HG03159 (cell line): ENCODE results near the gene PLD3.
"Not testable (repeated sequence)": the region's sequence is repeated elsewhere in the genome, so short reads cannot be mapped to it uniquely, and the experiment has no call there.

Experiments
- ATAC-seq: cut with Tn5 transposase; IDR thresholded peaks from one replicate; pipeline ENCODE4 v1.9.1; 2021; ENCODE audit warnings: mild to moderate bottlenecking, moderate library complexity; ENCODE audit not compliant: unreplicated experiment

Gene PLD3

GRCh38 chr19:40360708-40361241, 12.3 kb downstream of the PLD3 start:
- ATAC-seq, result no peak

DNA sequence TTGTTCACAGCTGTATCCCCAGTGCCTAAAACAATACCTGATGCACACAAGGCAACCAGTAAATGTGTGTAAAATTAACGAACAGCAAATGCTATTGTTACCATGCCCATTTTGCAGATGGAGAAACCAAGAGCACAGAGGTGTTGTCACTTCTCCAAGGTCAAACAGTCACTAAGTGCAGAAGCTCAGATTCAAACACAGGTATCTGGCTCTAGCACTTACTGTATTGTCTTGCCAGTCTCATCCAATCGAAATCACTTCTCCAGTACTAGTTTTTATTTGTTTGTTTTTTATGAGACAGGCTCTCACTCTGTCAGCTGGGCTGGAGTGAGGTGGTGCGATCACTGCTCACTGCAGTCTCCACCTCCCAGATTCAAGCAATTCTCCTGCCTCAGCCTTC, 13.7 kb downstream of the PLD3 start:
- ATAC-seq, result no peak

DNA sequence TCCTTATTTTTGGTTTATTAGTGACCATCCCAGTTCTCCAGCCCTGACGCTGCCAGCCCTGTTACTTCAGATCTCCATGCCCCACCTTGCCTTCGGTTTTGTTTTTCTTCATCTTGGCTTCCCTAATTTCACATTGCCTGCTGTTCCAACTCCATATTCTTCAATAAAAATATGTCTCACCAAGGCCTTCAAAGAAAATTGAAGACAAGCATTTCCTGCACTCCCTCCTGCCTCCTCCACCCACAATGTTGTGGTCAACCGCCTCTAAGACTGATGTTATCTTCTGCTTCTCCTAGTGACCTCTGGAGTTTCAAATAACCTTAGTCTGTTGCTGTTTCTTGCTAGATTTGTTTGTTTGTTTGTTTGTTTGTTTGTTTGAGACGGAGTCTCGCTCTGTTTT, 14.6 kb downstream of the PLD3 start:
- no peak for ATAC-seq

DNA sequence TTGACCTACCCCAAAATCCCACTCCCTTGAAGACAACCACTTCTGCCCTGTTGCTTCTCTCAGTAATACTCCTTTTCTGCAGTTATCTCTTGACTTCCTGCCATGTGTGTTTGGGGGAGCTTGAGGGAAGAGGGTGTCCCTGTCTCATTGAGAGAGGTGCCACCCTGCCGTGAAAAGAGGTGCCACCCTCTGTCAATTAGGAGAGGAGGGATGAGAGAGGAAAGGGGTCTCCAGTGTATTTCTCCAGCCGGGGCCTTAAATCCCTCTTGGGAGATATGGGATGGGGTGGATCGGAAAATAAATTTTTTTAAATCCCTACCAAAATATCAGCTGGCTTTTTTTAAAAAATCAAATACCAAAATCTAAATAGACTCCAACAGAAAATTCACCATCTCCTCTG, 16.5 kb downstream of the PLD3 start:
- ATAC-seq, result no peak

- no peak for ATAC-seq
Measured at GRCh38 chr19:40365613-40366401, 17.3 kb downstream of the PLD3 start.

- ATAC-seq, result no peak
Measured at GRCh38 chr19:40366697-40367561, 18.4 kb downstream of the PLD3 start.

- ATAC-seq, result no peak
Measured at GRCh38 chr19:40367577-40368434, 19.3 kb downstream of the PLD3 start.

DNA sequence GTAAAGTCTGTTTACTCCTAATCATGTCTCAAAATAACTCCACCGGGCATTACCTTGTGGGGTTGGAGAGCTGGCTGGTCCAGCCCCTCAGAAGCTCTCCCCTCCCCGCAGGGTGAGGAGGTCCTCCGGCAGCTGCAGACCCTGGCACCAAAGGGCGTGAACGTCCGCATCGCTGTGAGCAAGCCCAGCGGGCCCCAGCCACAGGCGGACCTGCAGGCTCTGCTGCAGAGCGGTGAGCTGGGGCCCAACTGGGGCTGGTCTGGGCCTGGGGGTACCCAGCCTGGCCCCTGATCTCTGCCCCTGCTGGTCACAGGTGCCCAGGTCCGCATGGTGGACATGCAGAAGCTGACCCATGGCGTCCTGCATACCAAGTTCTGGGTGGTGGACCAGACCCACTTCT, 21.3 kb downstream of the PLD3 start:
- no peak for ATAC-seq

DNA sequence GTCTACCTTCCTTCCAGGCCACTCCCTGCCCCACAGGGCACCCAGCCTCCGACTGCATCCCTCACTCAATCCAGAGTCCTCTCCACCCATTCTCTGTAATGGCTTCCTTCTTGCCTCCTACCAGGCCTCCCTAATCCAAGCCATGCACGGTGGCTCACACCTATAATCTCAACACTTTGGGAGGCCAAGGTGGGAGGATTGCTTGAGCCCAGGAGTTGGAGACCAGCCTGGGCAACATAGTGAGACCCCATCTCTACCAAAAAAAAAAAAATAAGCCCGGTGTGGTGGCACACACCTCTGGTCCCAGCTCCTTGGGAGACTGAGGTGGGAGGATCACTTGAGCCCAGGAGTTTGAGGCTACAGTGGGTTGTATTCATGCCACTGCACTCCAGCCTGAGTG, 21.8 kb downstream of the PLD3 start:
- ATAC-seq, result not testable (repeated sequence)

- ATAC-seq, result no peak
Measured at GRCh38 chr19:40370997-40371801, 22.7 kb downstream of the PLD3 start.

DNA sequence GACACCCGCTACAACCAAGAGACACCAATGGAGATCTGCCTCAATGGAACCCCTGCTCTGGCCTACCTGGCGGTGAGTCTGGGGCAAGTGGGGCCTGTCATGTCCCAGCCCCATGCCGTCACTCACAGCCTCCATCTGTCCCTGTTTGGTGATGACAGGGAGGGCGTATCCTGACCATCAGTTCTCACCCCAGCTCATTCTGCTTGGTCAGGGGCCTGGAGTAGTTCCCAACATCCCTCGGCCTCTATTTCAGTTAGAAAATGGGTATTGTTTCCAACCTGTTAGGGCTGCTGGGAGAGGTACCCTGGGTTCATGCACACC, 23.3 kb downstream of the PLD3 start:
- ATAC-seq, result no peak

DNA sequence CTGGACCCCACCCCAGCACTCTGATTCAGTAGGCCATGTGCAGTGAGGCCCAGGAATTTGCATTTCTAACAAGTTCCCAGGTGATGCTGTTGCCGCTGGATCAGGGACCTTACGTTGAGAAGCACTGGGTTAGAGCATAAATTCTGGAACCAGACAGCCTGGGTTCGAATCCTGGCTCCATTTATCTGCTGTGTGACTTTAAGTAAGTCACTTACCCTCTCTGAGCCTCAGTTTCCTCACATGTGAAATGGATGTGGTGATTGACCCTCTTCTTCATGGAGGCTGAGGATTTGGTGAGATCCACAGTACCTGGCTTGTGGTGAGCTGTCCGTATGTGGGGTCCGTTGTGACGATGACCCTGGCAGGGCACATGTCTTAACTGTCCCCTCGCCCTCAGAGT, 25.6 kb downstream of the PLD3 start:
- ATAC-seq, result no peak

- no peak for ATAC-seq
Measured at GRCh38 chr19:40376286-40376862, 27.9 kb downstream of the PLD3 start.

- no peak for ATAC-seq
Measured at GRCh38 chr19:40377876-40378385, 29.4 kb downstream of the PLD3 start.

- no peak for ATAC-seq
Measured at GRCh38 chr19:40378509-40378908, 30.0 kb downstream of the PLD3 start.

DNA sequence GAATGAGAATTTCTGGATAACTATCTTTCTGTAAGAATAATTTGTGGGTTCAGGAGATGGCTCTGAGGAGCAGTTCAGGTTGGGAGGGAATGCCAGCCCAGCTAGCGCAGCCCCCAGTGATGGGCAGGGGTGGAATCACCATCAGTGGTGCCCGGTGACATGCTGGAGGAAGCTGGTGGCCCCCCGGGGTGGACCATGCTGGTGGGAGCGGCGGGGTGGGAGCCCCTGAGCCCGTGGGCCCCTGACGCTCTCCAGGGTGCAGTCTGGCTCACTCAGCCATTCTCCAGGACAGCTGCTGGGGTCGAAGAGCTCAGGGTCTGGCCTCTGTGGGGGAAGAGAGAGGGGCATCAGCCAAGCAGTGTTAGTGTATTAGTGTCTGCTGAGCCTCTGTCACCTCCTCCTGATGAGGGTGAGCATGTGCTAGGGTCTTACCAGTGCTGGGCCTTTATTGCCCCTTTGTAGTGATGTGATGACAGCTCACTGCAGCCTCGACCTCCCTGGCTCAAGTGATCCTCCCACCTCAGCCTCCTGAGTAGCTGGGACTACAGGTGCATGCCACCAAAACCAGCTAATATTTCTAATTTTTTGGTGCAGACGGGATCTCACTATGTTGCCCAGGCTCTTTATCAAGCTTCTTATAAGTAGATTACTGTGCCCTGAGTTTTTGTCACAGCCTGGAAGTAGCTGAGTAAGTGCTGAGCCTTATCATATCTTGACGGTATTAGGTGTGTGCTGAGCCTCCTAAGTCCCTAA, 31.1 kb downstream of the PLD3 start:
- no peak for ATAC-seq

- ATAC-seq, result no peak
Measured at GRCh38 chr19:40380199-40381037, 31.9 kb downstream of the PLD3 start.

- no peak for ATAC-seq
Measured at GRCh38 chr19:40381321-40381720, 32.8 kb downstream of the PLD3 start.
